ENCODE measurements around the gene RTL9.

The RTL9 gene

DNA sequence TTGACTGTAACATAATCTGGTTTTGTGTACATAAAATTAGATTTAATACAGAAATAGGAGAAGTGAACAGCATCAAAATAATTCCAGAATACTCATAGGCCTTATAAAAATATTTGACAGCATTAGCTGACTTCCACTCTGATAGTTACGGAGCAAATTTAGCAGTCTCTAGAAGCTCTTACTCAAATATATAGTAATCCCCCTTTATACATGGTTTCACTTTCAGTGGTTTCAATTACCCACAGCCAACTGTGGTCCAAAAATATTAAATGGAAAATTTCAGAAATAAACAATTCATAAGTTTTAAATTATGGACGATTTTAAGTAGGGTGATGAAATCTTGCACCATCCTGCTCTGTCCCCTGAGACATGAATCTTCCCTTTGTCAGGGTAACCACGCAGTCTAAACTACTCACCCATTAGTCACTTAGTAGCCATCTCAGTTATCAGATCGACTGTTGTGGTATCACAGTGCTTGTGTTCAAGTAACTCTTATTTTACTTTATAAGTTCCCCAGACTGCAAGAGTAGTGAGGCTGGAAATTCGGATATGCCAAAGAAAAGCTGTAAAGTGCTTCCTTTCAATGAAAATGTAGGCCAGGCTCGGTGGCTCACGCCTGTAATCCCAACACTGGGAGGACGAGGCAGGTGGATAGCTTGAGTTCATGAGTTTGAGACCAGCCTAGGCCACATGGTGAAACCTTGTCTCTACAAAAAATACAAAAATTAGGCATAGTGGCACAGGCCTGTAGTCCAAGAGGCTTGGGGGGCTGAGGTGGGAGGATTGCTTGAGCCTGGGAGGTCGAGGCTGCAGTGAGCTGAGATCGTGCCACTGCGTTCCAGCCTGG, 17.2 kb upstream of the RTL9 start:
- FAIRE-seq (peak; percentile 84), DNase-seq (ENCODE audit: low spot score) (peak; percentile 66)

DNA sequence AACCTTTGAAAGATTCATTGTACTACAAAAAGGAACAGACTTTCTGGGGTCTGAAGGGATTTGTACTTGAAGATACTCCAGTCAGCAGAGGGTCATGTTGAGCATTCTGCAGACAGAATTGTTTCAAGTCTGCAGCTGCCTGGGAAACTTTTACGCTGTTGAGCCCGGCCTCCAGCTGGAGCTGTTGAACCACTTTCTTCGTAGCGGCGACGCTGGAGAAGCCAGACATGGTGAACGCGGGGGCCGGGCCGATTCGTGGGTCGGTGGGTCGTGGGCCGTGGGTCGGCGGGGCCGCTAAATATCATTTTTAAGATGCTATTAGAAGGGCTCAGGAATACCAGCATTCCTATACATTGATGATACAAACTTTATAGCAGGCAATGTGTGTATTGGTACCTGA, 12.0 kb upstream of the RTL9 start:
- no peak for FAIRE-seq
- DNase-seq (ENCODE audit: low spot score), result no peak

DNA sequence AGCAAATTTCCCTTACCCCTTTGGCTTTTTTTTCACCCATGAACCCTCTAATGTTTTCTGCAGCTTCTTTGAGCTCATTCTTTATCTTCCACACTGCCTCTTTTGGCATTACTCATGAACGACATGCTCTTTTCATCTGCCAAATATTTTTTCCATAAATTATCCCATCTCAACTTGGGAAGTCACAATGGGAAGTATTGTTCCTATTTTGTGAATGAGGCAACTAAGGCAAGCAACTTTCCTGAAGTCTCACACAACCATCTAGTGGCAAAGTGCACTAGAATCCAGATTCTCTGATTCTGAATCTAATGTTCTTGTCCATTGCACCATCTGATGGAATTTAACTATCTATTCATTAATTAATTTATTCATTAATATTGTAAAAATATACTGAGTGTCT, 625 bp downstream of the RTL9 start:
- DNase-seq (ENCODE audit: low spot score) (no peak), FAIRE-seq (no peak)

DNA sequence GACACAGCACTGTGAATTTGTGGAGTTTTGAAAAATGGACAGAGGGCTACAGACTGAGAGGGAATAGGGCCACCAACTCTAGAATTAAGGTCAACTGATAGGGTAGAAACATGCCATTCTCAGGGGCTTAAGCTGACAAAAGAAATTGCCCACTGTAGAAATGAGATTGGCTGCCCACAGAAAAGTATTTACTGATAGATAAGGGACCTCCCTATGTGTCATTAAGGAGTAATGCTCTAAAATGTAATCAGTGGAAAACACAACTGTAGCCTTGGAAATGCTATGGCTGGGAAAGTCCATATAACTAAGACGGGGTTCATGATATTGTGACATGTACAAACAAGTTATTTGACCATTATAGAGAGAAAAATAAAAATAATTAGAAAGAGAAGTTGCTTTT, 4.6 kb downstream of the RTL9 start:
- no peak for FAIRE-seq
- DNase-seq (ENCODE audit: low spot score), result no peak

DNA sequence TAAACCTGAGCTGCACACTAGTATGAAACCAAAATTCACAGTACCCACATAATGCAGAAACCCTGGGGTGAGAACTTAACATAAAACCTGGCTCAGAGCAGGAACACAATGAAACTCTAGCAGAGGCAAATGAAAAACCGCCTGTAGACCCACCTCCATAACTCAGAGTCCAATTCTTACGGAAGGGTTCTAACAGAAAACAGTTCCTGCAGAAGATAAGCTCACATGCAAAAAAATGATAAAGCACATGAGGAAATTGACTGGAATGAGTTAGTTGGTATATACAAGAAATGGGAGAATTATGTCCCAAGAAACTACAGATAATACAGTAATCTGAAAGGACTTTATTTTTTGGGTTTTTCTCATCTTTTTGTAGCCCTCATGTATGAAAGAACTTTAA, 14.7 kb downstream of the RTL9 start:
- DNase-seq (ENCODE audit: low spot score) (no peak), FAIRE-seq (no peak)

DNA sequence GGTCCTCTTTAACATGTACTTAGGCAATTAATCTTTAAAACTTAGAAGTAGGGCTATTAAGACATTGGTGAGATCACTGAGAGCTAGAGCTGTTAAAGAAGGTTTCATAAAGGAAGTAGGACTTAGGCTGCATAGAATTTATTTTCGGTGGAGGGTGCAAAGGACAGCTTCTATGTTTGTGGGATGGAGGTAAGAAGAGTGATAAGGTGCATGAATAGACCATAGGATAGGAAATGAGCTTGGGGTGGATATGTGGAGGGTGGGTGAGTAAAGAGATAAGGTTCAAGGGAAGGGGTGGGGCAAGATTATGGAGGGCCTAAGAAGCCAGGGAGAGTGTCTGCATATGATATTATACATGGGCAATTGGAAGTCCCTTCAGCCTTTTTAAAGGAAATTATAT, 15.9 kb downstream of the RTL9 start:
- FAIRE-seq, result no peak
- DNase-seq (ENCODE audit: low spot score), result no peak

DNA sequence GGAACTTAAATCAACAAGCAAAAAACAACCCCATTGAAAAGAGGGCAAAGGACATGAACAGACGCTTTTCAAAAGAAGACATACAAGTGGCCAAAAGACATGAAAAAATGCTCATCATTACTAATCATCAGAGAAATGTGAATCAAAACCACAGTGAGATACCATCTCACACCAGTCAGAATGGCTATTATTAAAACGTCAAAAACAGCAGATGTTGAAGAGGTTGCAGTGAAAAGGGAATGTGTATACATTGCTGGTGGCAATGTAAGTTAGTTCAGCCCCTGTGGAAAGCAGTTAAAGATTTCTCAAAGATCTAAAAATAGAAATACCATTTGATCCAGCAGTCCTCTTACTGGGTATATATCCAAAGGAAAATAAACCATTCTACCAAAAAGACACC, 22.6 kb downstream of the RTL9 start:
- FAIRE-seq (peak; percentile 33), DNase-seq (ENCODE audit: low spot score) (peak; percentile 7)

DNA sequence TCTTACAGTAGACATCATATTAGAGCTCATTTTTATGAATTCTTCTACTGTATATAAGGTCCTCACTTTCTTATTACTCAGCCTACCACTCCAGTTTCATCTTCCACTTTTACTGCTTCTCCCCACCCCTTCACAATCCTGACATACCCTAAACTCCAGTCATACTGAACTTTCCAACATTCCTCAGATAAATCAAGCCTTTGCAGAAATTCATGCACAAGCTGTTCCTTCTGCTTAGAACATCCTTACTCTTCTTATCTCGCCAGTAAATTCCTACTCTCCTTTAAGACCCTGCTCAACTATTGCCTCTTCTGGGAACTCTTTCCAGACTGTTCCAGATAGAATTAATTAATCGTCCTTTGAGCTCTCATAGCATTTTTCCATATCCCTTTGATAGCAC, 24.8 kb downstream of the RTL9 start:
- FAIRE-seq (no peak), DNase-seq (ENCODE audit: low spot score) (peak; percentile 48)

DNA sequence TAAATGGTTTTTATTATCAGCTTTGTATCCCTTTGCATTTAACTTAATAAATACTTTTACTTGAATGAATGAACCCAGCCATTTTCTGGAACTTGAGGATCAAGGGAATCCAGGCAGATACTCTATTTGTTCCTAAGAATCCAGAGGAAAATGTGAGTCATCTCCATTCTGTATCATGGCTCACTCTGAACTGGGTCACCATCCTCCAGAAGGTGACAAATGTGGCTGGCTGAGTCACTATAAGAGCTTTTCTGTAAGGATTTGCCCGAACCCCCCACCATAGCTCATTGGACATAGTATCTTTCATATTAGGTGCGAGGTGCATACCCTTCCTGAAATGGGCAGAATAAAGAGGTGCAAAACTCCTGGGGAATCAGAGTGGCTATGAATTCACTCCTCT, 25.8 kb downstream of the RTL9 start:
- FAIRE-seq (peak; percentile 92), DNase-seq (ENCODE audit: low spot score) (peak; percentile 72)

DNA sequence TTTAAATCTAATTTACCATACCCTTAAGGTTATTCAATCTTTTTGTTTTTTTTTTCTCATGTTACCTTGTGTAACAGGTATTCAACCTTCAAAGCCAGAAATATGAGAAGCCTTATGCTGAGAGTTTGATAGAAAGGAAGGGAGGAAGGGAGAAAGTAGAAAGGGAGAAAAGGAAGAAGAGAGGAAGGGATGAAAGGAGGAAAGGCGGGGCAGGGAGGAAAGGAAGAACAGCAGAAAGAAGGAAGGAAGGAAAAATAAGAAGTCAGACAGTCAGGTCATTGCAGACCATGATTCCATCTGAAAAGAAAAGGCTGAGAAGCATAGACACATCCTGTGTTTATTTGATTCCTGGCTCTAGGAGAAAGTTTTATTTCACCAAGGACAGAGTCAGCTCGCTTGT, 30.9 kb downstream of the RTL9 start:
- no peak for FAIRE-seq
- no peak for DNase-seq (ENCODE audit: low spot score)

DNA sequence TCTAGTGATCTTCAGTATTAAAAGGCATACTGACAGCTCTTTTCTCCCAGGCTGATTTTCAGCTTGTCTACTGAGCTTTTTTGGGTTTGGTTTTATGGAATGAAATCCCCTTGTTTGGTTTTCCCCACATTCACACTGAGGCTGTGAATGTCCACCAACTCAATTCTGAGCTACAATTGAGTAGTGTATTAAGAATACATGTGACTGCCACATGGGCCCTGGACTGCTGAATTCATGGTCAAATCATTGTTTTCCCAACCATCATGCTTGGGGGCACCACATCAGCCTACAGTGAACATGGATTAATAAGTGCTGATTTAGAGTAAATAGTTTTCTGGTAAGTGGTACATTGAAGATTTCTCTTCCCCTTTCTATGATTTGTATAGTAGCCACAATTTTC, 32.4 kb downstream of the RTL9 start:
- DNase-seq (ENCODE audit: low spot score), result no peak
- no peak for FAIRE-seq

DNA sequence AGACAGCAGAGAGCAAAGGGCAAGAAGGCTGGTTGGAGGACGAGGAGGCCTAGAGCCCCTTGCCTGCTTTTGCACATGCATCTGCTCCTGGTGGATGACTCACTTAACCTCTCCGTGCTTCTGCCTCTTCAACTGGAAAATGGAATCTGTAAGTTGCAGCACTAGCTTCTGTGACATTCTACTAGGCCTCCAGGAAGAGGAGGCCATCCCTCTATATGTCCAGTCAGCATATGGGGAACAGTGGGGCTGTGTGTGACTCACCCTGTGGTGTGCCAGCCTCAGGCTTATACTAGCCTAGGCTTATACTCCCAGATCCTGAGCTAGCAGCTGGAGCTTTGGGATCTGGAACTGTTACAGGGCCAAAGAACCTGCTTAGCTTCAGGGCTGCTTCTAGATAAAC, 36.0 kb downstream of the RTL9 start:
- peak; percentile 99 for FAIRE-seq
- DNase-seq (ENCODE audit: low spot score), result peak; percentile 96

DNA sequence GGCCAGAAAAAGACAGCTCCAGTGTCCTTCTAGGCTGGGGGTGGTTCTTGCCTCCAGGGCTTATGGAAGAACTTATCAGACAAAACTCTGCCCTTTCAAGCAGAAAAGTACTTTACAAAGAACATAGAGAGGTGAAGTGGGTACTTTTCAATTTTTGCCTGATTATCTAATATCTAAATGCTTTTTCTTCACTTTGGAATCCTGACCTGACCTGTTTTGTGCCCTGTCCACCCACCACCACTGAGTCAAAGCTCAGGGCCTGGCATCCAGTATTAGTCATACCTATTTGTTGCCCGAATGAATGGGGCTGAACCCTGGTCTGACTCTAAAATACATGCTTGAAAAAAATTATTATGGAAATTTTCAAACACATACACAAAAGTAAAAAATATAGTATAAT, 37.2 kb downstream of the RTL9 start:
- FAIRE-seq, result peak; percentile 92
- DNase-seq (ENCODE audit: low spot score), result no peak

DNA sequence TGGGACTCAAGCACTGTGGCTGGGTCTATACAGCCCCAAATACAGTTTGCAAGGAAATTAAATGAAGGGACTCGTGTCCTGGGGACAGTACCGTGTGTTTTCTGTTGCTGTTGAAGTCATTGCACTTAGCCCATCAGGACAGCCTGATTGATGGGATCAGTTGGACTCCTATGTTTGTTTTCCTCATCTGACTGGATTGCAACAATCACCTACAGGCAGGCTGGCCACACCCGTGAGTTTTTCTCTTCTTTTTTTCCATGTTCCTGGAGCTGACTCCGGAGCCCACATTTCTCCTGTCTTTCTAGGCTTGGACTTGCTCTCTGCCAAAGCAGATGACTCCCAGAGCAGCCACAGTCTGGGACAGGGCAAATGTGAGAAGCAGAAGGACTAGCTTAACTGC, 38.1 kb downstream of the RTL9 start:
- DNase-seq (ENCODE audit: low spot score) (no peak), FAIRE-seq (no peak)

DNA sequence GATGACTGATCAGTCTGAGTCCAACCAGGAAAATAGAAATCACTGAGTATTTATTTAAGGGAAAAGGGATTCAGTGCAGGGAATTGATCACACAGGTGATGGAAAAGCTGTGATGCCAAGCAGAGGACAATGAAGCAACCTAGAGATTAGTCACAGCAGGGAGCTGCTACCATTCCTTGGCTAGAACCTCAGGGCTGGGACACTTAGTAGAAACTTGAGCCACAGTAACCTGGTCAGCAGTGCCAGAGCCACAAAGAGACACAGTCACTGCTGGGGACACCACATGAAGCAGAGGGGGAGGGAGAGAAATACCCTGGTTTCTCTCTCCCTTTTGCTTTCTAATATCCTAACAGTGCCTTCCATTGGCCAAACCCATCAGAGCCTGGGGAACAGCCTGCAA, 38.7 kb downstream of the RTL9 start:
- DNase-seq (ENCODE audit: low spot score), result peak; percentile 38
- peak; percentile 70 for FAIRE-seq

DNA sequence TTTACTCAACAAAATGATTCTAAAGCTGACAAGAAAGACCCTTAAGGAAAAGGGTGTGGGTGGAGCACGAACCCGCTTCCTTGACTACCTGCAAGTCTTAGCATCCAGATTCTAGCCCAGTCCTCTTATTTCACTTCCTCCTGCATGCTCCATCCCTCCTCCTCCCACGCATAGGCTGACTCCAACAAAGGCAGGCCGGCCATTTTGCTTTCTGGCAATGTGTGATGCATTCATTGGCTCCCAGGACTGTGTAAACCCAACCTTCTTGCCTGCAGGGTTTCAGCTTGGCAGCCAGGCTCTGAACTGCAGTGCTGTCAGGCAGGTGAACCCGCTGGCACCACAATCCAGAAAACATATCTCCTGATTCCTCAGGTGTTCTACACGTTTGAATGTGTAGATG, 39.3 kb downstream of the RTL9 start:
- no peak for DNase-seq (ENCODE audit: low spot score)
- no peak for FAIRE-seq

DNA sequence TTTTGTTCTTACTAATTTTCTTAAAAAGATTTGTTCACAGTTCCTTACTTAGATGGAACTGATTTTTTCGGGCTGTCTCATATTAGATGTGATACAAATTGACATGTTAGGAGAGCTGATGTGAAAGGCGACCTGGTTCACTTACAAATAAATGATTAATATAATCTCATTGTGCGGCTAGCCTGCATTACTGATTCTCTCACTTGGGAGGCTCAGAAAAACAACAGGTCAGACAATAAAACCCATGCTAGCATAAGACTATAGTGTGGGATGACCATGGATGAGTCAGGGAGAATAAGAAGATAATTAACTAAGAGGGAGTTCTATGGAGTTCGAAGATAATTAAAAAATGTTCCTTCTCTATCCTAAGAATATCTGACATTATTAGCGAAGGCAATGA, 40.8 kb downstream of the RTL9 start:
- FAIRE-seq, result peak; percentile 99

DNA sequence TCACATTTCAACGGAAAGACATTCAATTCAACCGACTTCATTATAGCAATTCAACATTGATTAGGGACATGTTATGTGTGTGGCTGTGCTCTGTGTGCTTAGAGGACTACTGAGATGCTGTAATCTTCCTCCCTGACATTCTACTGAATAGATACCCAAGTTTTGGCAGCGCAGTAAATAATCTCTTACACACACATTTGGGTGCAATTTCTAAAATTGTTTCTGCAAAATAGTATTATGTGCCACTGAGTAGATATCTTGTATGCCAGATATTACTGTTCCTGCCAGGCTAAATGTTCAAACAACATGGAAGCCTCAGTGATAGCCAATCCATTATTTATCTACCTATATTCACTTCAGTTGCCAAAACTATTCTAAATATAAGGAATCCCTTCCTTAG, 41.3 kb downstream of the RTL9 start:
- DNase-seq (ENCODE audit: low spot score), result no peak
- FAIRE-seq, result no peak

More for the DNA sequence above, 40.8 kb downstream of the RTL9 start:
- peak; percentile 58 for DNase-seq (ENCODE audit: low spot score)

DNA sequence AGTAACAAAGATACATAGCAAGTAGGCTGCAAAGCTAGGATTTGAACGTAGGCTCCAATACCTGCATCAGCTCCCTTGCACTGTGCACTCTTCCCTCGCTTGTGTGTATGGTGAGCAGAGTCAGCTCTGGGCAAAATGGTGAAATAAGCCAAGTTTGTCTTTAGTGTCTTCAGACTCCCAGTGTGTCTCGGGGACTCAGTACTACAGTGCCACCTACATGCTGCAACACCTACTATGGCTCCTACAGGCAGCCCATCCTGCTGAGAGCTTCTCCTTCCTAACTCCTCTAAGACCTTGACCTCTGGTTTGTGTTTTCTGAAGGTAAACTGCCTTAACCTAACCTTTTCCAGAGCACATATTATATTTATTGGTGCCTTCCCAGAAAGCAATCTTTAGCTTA, 42.5 kb downstream of the RTL9 start:
- DNase-seq (ENCODE audit: low spot score) (no peak), FAIRE-seq (no peak)

DNA sequence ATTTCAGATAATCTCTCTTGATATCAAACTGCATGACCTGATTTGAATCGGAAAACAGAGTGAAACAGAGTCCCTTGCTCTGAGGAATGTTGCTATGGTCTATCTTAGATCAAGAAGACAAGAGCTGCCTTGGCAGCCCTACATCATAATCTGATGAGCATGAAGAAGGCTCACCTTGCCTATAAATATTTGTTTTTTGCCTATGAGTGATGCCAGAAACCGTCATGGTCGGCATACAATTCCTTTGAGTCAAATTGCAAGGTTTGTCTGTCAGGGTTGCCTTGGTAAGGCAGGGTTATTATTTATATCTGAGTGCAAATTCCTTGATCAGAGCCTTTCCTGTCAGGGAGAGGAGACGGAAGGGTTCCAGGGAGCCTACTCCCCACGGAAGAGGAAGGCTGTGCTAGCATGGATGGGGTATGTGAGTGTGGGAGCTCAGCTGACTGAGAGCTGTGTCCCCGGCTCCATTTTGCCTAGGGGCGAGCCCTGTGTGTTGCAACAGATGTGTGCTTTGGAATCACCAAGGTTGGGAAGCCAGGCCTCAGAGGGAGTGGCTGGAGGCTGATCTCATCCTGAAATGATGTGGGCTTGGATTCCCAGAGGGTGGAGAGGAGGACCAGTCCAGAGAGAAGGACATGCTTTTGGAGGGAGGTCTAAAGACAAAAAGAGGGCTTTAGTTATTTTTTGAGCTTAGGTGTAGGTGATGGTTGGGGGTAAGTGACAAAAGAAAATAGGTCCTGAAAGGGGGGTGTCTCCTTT, 43.6 kb downstream of the RTL9 start:
- no peak for DNase-seq (ENCODE audit: low spot score)

DNA sequence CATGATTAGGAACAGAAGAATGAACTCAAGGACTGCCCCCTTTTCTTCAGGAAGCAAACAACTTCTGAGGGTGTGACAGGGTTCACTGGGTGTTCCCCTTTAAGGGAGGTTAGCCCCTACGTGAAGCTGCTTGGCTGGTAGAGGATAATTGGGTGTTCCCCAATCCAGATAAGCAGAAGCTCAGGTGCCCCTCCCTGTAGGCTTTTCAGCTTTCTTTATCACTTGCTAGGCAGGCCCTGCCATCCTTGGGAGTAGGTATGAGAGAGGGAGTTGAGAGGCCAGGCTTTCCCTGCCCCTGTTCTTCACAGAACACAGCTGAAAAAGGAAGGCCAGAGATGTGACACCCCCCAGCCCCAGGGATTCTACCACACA, 44.2 kb downstream of the RTL9 start:
- DNase-seq (ENCODE audit: low spot score) (no peak), FAIRE-seq (no peak)

More for the DNA sequence above, 43.6 kb downstream of the RTL9 start:
- FAIRE-seq, result no peak

DNA sequence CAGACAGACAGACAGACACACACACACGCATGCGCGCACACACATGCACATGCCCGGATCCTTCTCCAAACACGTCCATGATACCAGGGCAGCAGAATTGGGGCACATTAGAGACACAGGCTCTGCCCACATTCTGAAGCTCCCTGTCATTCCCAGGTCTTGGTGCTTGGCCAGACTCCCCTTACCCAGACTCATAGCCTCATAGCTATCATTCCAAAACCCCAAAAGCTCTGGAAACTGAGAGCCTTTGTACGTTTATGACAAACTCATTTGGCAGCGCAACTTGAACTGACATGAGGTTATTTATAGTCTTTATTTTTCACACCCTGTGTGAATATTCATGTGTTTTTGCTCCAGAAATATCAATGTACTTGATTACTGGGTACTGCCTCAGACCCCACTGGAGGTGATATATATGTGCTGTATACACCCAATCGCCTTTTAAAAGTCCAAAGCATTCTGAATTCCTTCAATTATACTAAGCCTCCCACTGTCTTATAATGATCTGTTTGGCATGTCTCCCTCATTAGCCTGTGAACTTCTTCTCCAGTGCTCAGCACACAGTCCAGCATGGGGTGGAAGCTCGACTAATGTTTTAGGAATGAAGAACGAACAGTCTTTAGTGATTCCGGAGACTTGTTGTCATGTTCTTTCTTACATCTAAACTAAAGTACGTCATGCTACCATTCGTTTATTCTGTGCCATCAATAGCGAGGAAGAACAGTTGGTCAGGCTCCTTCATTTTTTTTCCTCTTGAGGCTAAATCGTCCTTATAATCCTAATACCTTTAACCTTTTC, 45.0 kb downstream of the RTL9 start:
- no peak for DNase-seq (ENCODE audit: low spot score)
- no peak for FAIRE-seq

All from RCC 7860 (cell line).